Endodermal cell (in vitro differentiated cells): ENCODE data around the gene SERPINE1. TPM values are rescaled to one million over a fixed set of nuclear protein-coding genes. Genes with fewer than 3 reads are reported as not detected.

ENCODE experiments used
- DNase-seq: peaks from one replicate; pipeline ENCODE4 v3.0.0-alpha.2; 2017
- H3K27ac ChIP-seq: 2 replicates; pipeline ENCODE4 v1.5.1; 2013; ENCODE audit warnings: mild to moderate bottlenecking, low read depth, low read length, moderate library complexity
- H3K27me3 ChIP-seq: 2 replicates; pipeline ENCODE4 v1.6.1; 2013; ENCODE audit warnings: mild to moderate bottlenecking, low read length, moderate library complexity; ENCODE audit not compliant: insufficient read depth, control insufficient read depth, poor library complexity, severe bottlenecking
- H3K36me3 ChIP-seq: 2 replicates; pipeline ENCODE4 v1.7.0; 2013; ENCODE audit warnings: mild to moderate bottlenecking, low read length, moderate library complexity; ENCODE audit not compliant: control insufficient read depth, insufficient read depth
- H3K4me1 ChIP-seq: one replicate; pipeline ENCODE4 v1.7.0; 2013; ENCODE audit warnings: low read length; ENCODE audit not compliant: control insufficient read depth, insufficient read depth
- H3K4me3 ChIP-seq: 2 replicates; pipeline ENCODE4 v1.5.1; 2013; ENCODE audit warnings: mild to moderate bottlenecking, low read length, moderate library complexity
- H3K9ac ChIP-seq: 2 replicates; pipeline ENCODE4 v1.6.1; 2013; ENCODE audit warnings: mild to moderate bottlenecking, low read length, moderate library complexity; ENCODE audit not compliant: poor library complexity, severe bottlenecking; ENCODE audit errors: extremely low read depth
- H3K9me3 ChIP-seq: 2 replicates; pipeline ENCODE4 v1.6.1; 2013; ENCODE audit warnings: mild to moderate bottlenecking, low read length, moderate library complexity; ENCODE audit not compliant: control insufficient read depth
- H3K27ac Mint-ChIP-seq: 2 replicates; pipeline ENCODE4 v1.8.0; 2020; ENCODE audit warnings: mixed read lengths
- H3K27me3 Mint-ChIP-seq: 2 replicates; pipeline ENCODE4 v1.8.0; 2021; ENCODE audit warnings: mild to moderate bottlenecking, mixed read lengths; ENCODE audit not compliant: insufficient read depth
- H3K36me3 Mint-ChIP-seq: 2 replicates; pipeline ENCODE4 v1.8.0; 2020; ENCODE audit warnings: low read depth, mixed read lengths
- H3K4me1 Mint-ChIP-seq: 2 replicates; pipeline ENCODE4 v1.8.0; 2020; ENCODE audit warnings: mixed read lengths
- H3K4me3 Mint-ChIP-seq: 2 replicates; pipeline ENCODE4 v1.8.0; 2020; ENCODE audit warnings: mild to moderate bottlenecking, moderate library complexity, mixed read lengths
- H3K9me3 Mint-ChIP-seq: 2 replicates; pipeline ENCODE4 v1.8.0; 2020; ENCODE audit warnings: mild to moderate bottlenecking, mixed read lengths
- WGBS, 2 experiments: methylation state at CpG; one replicate each; pipeline versions ENCODE4 v1.1.5 to v1.1.7; 2013; ENCODE audit warnings: missing lambda C conversion rate in 2 of 2, mixed read lengths in 1 of 2; ENCODE audit not compliant: insufficient coverage in 1 of 2, insufficient read length in 1 of 2; 5-methylcytosine and 5-hydroxymethylcytosine counted together
- total RNA-seq, 2 donors: library from RNA; stranded (reverse); fragmentation: NEBNext Ultra II Directional in 1 of 2; extraction: Animal tissue kit (Norgen Biotek cat#: 25700) in 1 of 2; gene quantifications; 2 replicates in 1 of 2; 3 replicates in 1 of 2; pipeline ENCODE4 v1.2.1, GENCODE V29; 2021
- TF ChIP-seq, protein P1 (sequence below): fragments of 200-600 bp; sonication (generic); conservative IDR thresholded peaks from 2 replicates; pipeline ENCODE4 v1.5.0; 2021; ENCODE audit warnings: antibody characterized with exemption, mild to moderate bottlenecking

SERPINE1 gene
- total RNA-seq, 2 donors from 2014 or later, result 0.89 to 4.9 TPM

DNA sequence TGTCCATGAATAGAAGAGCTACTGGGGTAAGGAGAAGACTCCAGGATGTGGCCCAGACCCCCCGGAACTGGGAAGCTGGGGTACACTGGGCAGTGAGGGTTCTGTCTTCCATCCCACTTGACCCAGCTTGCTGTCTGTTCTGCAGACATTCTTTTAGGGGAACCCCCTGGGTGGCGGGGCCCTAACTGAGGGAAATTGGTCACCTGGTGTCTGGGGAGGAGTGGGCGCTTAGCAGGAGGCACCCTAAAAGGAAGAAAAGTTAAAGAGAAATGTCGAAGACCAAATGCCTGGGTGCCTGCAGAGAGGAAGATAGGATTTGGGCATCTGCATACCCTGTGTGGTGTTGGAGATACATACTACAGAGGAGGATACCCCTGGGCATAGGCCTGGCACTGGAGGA lies 28.4 kb downstream of the SERPINE1 start:
- H3K27ac Mint-ChIP-seq, result no peak overlapping the region
- 43 to 73% methylated on average over 1 to 4 of the region's 4 CpGs for WGBS, 2 experiments
- peak; percentile 52 for DNase-seq
- peak overlapping the region; percentile 84 for H3K4me3 ChIP-seq
- H3K27ac ChIP-seq, result no peak overlapping the region
- peaks cover 3% of the 10 kb centered on the region for H3K9me3 Mint-ChIP-seq
- no peaks in the 10 kb centered on the region for H3K9me3 ChIP-seq
- peaks cover 16% of the 10 kb centered on the region for H3K36me3 Mint-ChIP-seq
- peaks cover 8% of the 10 kb centered on the region for H3K36me3 ChIP-seq
- H3K9ac ChIP-seq, result peak overlapping the region; percentile 32
- no peaks in the 10 kb centered on the region for H3K27me3 ChIP-seq
- no peaks in the 10 kb centered on the region for H3K4me1 ChIP-seq
- H3K27me3 Mint-ChIP-seq, result peaks cover 17% of the 10 kb centered on the region
- peak overlapping the region; percentile 71 for H3K4me3 Mint-ChIP-seq
- TF ChIP-seq, protein P1, sequence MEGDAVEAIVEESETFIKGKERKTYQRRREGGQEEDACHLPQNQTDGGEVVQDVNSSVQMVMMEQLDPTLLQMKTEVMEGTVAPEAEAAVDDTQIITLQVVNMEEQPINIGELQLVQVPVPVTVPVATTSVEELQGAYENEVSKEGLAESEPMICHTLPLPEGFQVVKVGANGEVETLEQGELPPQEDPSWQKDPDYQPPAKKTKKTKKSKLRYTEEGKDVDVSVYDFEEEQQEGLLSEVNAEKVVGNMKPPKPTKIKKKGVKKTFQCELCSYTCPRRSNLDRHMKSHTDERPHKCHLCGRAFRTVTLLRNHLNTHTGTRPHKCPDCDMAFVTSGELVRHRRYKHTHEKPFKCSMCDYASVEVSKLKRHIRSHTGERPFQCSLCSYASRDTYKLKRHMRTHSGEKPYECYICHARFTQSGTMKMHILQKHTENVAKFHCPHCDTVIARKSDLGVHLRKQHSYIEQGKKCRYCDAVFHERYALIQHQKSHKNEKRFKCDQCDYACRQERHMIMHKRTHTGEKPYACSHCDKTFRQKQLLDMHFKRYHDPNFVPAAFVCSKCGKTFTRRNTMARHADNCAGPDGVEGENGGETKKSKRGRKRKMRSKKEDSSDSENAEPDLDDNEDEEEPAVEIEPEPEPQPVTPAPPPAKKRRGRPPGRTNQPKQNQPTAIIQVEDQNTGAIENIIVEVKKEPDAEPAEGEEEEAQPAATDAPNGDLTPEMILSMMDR, result no peak
- H3K4me1 Mint-ChIP-seq, result peaks cover 7% of the 10 kb centered on the region

DNA sequence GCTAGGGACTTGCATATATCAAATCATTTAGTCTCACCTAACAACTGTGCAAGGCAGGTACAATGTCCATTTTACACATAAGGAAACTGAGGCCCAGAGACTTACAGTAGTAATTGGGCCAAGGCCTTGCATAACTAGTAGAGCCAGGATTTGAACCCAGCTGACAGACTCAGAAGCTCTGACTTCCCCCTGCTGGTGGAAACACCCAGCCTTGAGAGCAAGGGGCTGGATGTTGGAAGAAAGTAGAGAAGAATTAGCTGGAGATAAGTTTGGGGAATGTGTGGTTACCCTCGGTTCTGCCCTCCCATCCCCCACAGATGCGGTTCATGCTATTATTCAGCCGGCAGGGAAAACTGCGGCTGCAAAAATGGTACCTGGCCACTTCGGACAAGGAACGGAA lies 29.4 kb downstream of the SERPINE1 start:
- 75 to 90% methylated on average over 2 to 6 of the region's 6 CpGs for WGBS, 2 experiments
- Mint-ChIP-seq H3K4me3 (no peak overlapping the region), H3K9me3 (peaks cover 3% of the 10 kb centered on the region), H3K36me3 (peaks cover 17% of the 10 kb centered on the region), H3K27ac (no peak overlapping the region), H3K4me1 (peaks cover 7% of the 10 kb centered on the region), H3K27me3 (peaks cover 21% of the 10 kb centered on the region)
- Histone ChIP-seq H3K27me3 (peaks cover 1% of the 10 kb centered on the region), H3K9me3 (no peaks in the 10 kb centered on the region), H3K4me1 (no peaks in the 10 kb centered on the region), H3K9ac (no peak overlapping the region), H3K4me3 (no peak overlapping the region), H3K27ac (no peak overlapping the region), H3K36me3 (peaks cover 8% of the 10 kb centered on the region)
- TF ChIP-seq, protein P1, result peak; percentile 72
- DNase-seq, result peak; percentile 73

DNA sequence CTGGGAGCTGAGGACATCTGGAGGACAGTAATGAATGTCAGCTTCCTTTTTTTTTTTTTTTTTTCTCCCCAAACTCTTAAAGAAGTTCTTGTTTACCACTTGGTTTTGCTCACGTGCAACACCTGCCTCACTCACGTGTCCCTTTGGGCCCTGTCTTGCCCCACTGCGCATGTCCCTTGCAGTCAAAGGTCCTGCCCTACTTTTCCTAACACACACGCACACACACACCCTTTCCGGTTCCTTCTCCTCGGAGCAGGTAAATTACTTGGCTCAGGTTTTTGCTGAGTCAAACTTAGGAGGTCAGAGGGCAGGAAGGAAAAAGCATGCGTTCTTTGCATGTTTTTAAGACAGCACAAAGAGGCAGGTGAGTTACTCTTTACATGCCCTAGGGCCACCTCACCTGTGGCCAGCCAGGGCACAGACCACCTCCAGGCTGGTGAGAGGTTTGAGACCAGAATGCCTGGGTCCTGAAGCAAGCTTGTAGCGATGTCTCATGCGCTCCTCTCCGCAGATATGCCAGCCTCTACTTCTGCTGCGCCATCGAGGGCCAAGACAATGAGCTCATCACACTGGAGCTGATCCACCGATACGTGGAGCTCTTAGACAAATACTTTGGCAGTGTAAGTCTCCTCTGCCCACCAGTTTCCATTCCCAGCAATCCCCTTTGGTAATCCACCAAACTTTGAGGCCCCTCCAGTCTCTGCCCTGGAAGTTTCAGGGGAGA lies 30.1 kb downstream of the SERPINE1 start:
- 87 to 89% methylated on average over 11 to 14 of the region's 14 CpGs for whole genome bisulfite sequencing, 2 experiments
- peaks cover 3% of the 10 kb centered on the region for H3K9me3 Mint-ChIP-seq
- TF ChIP-seq, protein P1, result no peak
- Histone ChIP-seq H3K9me3 (no peaks in the 10 kb centered on the region), H3K27me3 (peaks cover 9% of the 10 kb centered on the region), H3K4me1 (no peaks in the 10 kb centered on the region), H3K36me3 (peaks cover 8% of the 10 kb centered on the region), H3K27ac (no peak overlapping the region), H3K9ac (no peak overlapping the region), H3K4me3 (no peak overlapping the region)
- peaks cover 28% of the 10 kb centered on the region for H3K27me3 Mint-ChIP-seq
- no peak overlapping the region for H3K4me3 Mint-ChIP-seq
- peak; percentile 63 for DNase-seq
- H3K36me3 Mint-ChIP-seq, result peaks cover 17% of the 10 kb centered on the region
- no peak overlapping the region for H3K27ac Mint-ChIP-seq
- H3K4me1 Mint-ChIP-seq, result peaks cover 7% of the 10 kb centered on the region
